ENCODE measurements around the gene NDUFAF4.

Gene NDUFAF4

GRCh38 chr6:96929741-96930140 is 32.0 kb upstream of the NDUFAF4 start:
- Histone ChIP-seq H3K79me2 (ENCODE audit: low read length) (no peaks in the 10 kb centered on the region), H3K27me3 (ENCODE audit: low read depth, low read length) (no peaks in the 10 kb centered on the region), H2AFZ (ENCODE audit: low read depth, low read length) (no peak overlapping the region), H3K9ac (ENCODE audit: low read length) (no peak overlapping the region), H3K4me3 (ENCODE audit: low read length) (no peak overlapping the region), H3K36me3 (replicated peaks; ENCODE audit: low read depth, low read length) (no peaks in the 10 kb centered on the region), H4K20me1 (ENCODE audit: insufficient read depth, low read length) (no peaks in the 10 kb centered on the region), H3K9me3 (ENCODE audit: insufficient read depth, low read length) (no peaks in the 10 kb centered on the region), H3K4me2 (ENCODE audit: low read length) (no peak overlapping the region), H3K4me1 (ENCODE audit: low read length) (peaks cover 4% of the 10 kb centered on the region), H3K27ac (ENCODE audit: low read length) (no peak overlapping the region)
- TF ChIP-seq CTCF (IDR thresholded peaks at IDR 0.05; ENCODE audit: low read depth, low read length) (no peak), EZH2phosphoT487 (IDR thresholded peaks at IDR 0.05; ENCODE audit: low read depth) (no peak)

- Histone ChIP-seq H3K4me1 (ENCODE audit: low read length) (peaks cover 13% of the 10 kb centered on the region), H3K79me2 (ENCODE audit: low read length) (no peaks in the 10 kb centered on the region), H3K36me3 (replicated peaks; ENCODE audit: low read depth, low read length) (no peaks in the 10 kb centered on the region), H3K9me3 (ENCODE audit: insufficient read depth, low read length) (no peaks in the 10 kb centered on the region), H3K27me3 (ENCODE audit: low read depth, low read length) (no peaks in the 10 kb centered on the region), H3K27ac (ENCODE audit: low read length) (no peak overlapping the region), H2AFZ (ENCODE audit: low read depth, low read length) (no peak overlapping the region), H3K4me2 (ENCODE audit: low read length) (no peak overlapping the region), H4K20me1 (ENCODE audit: insufficient read depth, low read length) (no peaks in the 10 kb centered on the region), H3K4me3 (ENCODE audit: low read length) (no peak overlapping the region), H3K9ac (ENCODE audit: low read length) (no peak overlapping the region)
- no peak for TF ChIP-seq EZH2phosphoT487 (IDR thresholded peaks at IDR 0.05; ENCODE audit: low read depth)
- no peak for TF ChIP-seq CTCF (IDR thresholded peaks at IDR 0.05; ENCODE audit: low read depth, low read length)
These were observed 30.0 kb upstream of the NDUFAF4 start for GRCh38 chr6:96927660-96928059.

GRCh38 chr6:96926425-96926824 is 28.7 kb upstream of the NDUFAF4 start:
- no peaks in the 10 kb centered on the region for H3K27me3 ChIP-seq (ENCODE audit: low read depth, low read length)
- no peak overlapping the region for H3K27ac ChIP-seq (ENCODE audit: low read length)
- TF ChIP-seq CTCF (IDR thresholded peaks at IDR 0.05; ENCODE audit: low read depth, low read length) (no peak), EZH2phosphoT487 (IDR thresholded peaks at IDR 0.05; ENCODE audit: low read depth) (no peak)
- no peaks in the 10 kb centered on the region for H3K79me2 ChIP-seq (ENCODE audit: low read length)
- no peak overlapping the region for H2AFZ ChIP-seq (ENCODE audit: low read depth, low read length)
- H3K9me3 ChIP-seq (ENCODE audit: insufficient read depth, low read length), result no peaks in the 10 kb centered on the region
- H4K20me1 ChIP-seq (ENCODE audit: insufficient read depth, low read length), result no peaks in the 10 kb centered on the region
- H3K9ac ChIP-seq (ENCODE audit: low read length), result no peak overlapping the region
- H3K4me2 ChIP-seq (ENCODE audit: low read length), result no peak overlapping the region
- H3K4me1 ChIP-seq (ENCODE audit: low read length), result peaks cover 13% of the 10 kb centered on the region
- H3K36me3 ChIP-seq (replicated peaks; ENCODE audit: low read depth, low read length), result no peaks in the 10 kb centered on the region
- H3K4me3 ChIP-seq (ENCODE audit: low read length), result no peak overlapping the region

GRCh38 chr6:96925290-96925687 is 27.6 kb upstream of the NDUFAF4 start:
- H2AFZ ChIP-seq (ENCODE audit: low read depth, low read length), result peak overlapping the region; percentile 94; the same call in 1 of the 2 replicates
- H3K4me3 ChIP-seq (ENCODE audit: low read length), result peak overlapping the region; percentile 98
- no peaks in the 10 kb centered on the region for H3K9me3 ChIP-seq (ENCODE audit: insufficient read depth, low read length)
- peak overlapping the region; percentile 63 for H3K9ac ChIP-seq (ENCODE audit: low read length)
- H4K20me1 ChIP-seq (ENCODE audit: insufficient read depth, low read length), result no peaks in the 10 kb centered on the region
- H3K27me3 ChIP-seq (ENCODE audit: low read depth, low read length), result no peaks in the 10 kb centered on the region
- H3K4me1 ChIP-seq (ENCODE audit: low read length), result peaks cover 13% of the 10 kb centered on the region
- H3K27ac ChIP-seq (ENCODE audit: low read length), result no peak overlapping the region
- H3K36me3 ChIP-seq (replicated peaks; ENCODE audit: low read depth, low read length), result no peaks in the 10 kb centered on the region
- H3K4me2 ChIP-seq (ENCODE audit: low read length), result peak overlapping the region; percentile 75
- H3K79me2 ChIP-seq (ENCODE audit: low read length), result no peaks in the 10 kb centered on the region
- no peak for TF ChIP-seq CTCF (IDR thresholded peaks at IDR 0.05; ENCODE audit: low read depth, low read length)
- no peak for TF ChIP-seq EZH2phosphoT487 (IDR thresholded peaks at IDR 0.05; ENCODE audit: low read depth)
